ENCODE measurements around the gene VPS37C.
A peak's percentile ranks its signal among the peaks of the same experiment; 100 is the strongest.
"Not testable (repeated sequence)": the region's sequence is repeated elsewhere in the genome, so short reads cannot be mapped to it uniquely, and the experiment has no call there.

Gene VPS37C

DNA sequence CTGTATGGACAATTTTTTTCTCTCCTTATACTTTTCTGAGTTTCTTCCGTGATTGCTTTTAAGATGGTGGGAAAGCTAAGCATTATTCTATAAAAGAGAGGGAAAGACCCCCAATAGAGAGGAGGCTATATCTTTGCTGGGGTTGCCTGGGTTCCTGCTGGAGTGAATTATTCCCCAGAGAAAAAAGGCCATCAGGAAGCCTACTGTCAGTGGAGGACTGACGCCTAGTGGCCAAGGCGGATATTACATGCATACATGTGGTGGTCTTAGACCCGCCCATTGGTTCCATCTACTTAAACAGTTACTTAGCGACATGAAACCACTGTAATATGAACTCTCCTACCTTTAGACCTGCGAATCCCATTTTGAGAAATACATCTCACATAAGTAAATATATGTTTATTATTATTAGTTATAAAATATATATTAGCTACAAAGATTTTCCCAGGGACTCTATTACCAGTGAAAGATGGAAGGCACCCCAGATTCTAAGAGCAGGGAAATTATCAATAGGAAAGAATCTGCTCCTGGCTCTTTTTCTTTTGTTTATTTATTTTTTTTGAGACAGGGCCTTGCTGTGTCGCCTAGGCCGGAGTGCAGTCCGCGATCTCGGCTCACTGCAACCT lies 26.4 kb upstream of the VPS37C start:
- H3K36me3 ChIP-seq (ENCODE audit: insufficient read depth) = no peaks in the 10 kb centered on the region
- no peak overlapping the region for H3K4me3 ChIP-seq (IDR thresholded peaks at IDR 0.05; ENCODE audit: insufficient read depth, low read depth, low read length)
- H2AFZ ChIP-seq (ENCODE audit: low read depth) = no peak overlapping the region
- H3K27ac ChIP-seq = no peak overlapping the region
- H3K4me2 ChIP-seq = no peak overlapping the region
- H3K4me1 ChIP-seq (ENCODE audit: low read depth, poor library complexity, severe bottlenecking) = no peaks in the 10 kb centered on the region
- H3K79me2 ChIP-seq (ENCODE audit: insufficient read depth, low read depth) = no peaks in the 10 kb centered on the region
- H4K20me1 ChIP-seq (ENCODE audit: insufficient read depth) = no peaks in the 10 kb centered on the region
- H3K9ac ChIP-seq = no peak overlapping the region
- TF ChIP-seq, protein P1, sequence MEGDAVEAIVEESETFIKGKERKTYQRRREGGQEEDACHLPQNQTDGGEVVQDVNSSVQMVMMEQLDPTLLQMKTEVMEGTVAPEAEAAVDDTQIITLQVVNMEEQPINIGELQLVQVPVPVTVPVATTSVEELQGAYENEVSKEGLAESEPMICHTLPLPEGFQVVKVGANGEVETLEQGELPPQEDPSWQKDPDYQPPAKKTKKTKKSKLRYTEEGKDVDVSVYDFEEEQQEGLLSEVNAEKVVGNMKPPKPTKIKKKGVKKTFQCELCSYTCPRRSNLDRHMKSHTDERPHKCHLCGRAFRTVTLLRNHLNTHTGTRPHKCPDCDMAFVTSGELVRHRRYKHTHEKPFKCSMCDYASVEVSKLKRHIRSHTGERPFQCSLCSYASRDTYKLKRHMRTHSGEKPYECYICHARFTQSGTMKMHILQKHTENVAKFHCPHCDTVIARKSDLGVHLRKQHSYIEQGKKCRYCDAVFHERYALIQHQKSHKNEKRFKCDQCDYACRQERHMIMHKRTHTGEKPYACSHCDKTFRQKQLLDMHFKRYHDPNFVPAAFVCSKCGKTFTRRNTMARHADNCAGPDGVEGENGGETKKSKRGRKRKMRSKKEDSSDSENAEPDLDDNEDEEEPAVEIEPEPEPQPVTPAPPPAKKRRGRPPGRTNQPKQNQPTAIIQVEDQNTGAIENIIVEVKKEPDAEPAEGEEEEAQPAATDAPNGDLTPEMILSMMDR (conservative IDR thresholded peaks at IDR 0.05; ENCODE audit: low read depth, low read length) = peak; percentile 91
- H3K27me3 ChIP-seq (ENCODE audit: insufficient read depth, low read depth) = no peaks in the 10 kb centered on the region; the same call in 1 of the 2 replicates

DNA sequence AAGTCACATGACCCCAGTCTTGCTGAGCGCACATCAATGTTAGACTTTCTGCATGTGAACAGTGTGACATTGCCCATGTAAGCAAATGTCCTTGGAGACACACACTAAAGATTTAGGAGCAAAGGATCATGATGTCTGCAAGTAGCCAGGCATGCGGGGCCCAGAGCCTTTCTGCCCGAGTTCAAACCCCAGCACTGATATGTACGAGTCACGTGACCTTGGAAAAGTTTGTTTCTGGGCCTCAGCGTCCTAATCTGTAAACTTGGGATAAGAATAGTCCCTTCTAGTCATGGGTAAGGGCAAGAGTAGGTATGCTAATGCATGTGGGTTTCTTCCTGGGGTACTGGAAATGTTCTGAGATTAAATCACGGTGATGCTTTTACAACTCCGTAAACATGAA lies 25.3 kb upstream of the VPS37C start:
- Histone ChIP-seq H3K27me3 (ENCODE audit: insufficient read depth, low read depth) (no peaks in the 10 kb centered on the region; the same call in 1 of the 2 replicates), H3K27ac (no peak overlapping the region)
- TF ChIP-seq, protein P1 (conservative IDR thresholded peaks at IDR 0.05; ENCODE audit: low read depth, low read length) = no peak

DNA sequence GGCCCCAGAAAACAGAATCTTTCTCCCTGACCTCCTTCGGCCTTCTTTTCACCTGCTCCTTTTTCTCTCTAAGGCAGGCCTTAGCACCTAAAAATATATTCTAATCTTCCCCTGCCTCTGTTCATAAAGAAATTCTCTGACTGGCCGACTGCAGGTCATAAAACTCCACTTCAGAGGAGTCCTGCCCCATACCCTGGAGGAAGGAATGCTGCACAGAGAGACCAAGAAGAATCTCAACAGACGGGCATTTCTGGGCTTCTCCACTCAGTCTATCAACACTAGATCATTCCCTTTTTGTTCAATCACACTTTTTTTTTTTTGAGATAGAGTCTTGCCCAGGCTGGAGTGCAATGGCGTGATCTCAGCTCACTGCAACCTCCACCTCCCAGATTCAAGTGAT lies 22.4 kb upstream of the VPS37C start:
- Histone ChIP-seq H2AFZ (ENCODE audit: low read depth) (no peak overlapping the region), H3K36me3 (ENCODE audit: insufficient read depth) (no peaks in the 10 kb centered on the region)

More for the DNA sequence above, 25.3 kb upstream of the VPS37C start:
- Histone ChIP-seq H3K4me3 (IDR thresholded peaks at IDR 0.05; ENCODE audit: insufficient read depth, low read depth, low read length) (no peak overlapping the region), H3K4me1 (ENCODE audit: low read depth, poor library complexity, severe bottlenecking) (no peaks in the 10 kb centered on the region), H3K9ac (no peak overlapping the region), H3K4me2 (no peak overlapping the region), H3K79me2 (ENCODE audit: insufficient read depth, low read depth) (no peaks in the 10 kb centered on the region), H2AFZ (ENCODE audit: low read depth) (no peak overlapping the region), H3K36me3 (ENCODE audit: insufficient read depth) (no peaks in the 10 kb centered on the region), H4K20me1 (ENCODE audit: insufficient read depth) (no peaks in the 10 kb centered on the region)

DNA sequence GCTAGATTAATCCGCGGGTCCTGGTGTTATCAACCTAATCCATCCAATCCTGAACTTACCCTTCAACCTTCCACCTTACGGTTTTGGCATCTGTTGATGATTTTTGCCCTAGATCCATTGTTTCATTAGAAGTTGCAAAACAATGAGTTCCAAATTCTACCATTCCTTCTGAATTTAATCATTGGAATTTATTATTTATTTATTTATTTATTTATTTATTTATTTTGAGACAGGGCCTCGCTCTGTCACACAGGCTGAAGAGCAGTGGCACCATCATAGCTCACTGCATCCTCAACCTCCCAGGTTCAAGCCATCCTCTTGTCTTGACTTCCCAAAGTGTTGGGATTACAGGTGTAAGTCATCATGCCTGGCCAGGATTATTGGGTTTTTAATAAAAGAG lies 20.3 kb upstream of the VPS37C start:
- Histone ChIP-seq H3K4me2 (no peak overlapping the region), H3K9ac (no peak overlapping the region), H3K27me3 (ENCODE audit: insufficient read depth, low read depth) (no peaks in the 10 kb centered on the region), H2AFZ (ENCODE audit: low read depth) (no peak overlapping the region), H4K20me1 (ENCODE audit: insufficient read depth) (no peaks in the 10 kb centered on the region), H3K27ac (no peak overlapping the region), H3K4me3 (IDR thresholded peaks at IDR 0.05; ENCODE audit: insufficient read depth, low read depth, low read length) (no peak overlapping the region), H3K79me2 (ENCODE audit: insufficient read depth, low read depth) (no peaks in the 10 kb centered on the region), H3K36me3 (ENCODE audit: insufficient read depth) (no peaks in the 10 kb centered on the region), H3K4me1 (ENCODE audit: low read depth, poor library complexity, severe bottlenecking) (no peaks in the 10 kb centered on the region)
- TF ChIP-seq, protein P1 (conservative IDR thresholded peaks at IDR 0.05; ENCODE audit: low read depth, low read length) = no peak

More for the DNA sequence above, 22.4 kb upstream of the VPS37C start:
- Histone ChIP-seq H3K4me1 (ENCODE audit: low read depth, poor library complexity, severe bottlenecking) (no peaks in the 10 kb centered on the region), H3K27ac (no peak overlapping the region), H3K9ac (no peak overlapping the region), H3K4me3 (IDR thresholded peaks at IDR 0.05; ENCODE audit: insufficient read depth, low read depth, low read length) (no peak overlapping the region), H3K27me3 (ENCODE audit: insufficient read depth, low read depth) (no peaks in the 10 kb centered on the region), H4K20me1 (ENCODE audit: insufficient read depth) (no peaks in the 10 kb centered on the region), H3K4me2 (no peak overlapping the region), H3K79me2 (ENCODE audit: insufficient read depth, low read depth) (no peaks in the 10 kb centered on the region)
- TF ChIP-seq, protein P1 (conservative IDR thresholded peaks at IDR 0.05; ENCODE audit: low read depth, low read length) = no peak

DNA sequence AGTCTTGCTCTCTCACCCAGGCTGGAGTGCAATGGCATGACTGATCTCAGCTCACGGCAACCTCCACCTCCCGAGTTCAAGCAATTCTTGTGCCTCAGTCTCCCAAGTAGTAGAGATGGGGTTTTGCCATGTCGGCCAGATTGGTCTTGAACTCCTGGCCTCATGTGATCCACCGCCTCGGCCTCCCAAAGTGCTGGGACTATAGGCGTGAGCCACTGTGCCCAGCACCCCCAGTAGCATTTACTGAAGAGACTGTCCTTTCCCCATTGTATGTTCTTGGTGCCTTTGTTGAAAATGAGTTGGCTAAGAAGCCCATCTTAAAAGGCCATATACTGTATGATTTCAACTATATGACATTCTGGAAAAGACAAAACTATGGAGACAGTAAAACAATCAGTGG lies 19.0 kb upstream of the VPS37C start:
- not testable (repeated sequence) for H3K9ac ChIP-seq; H3K4me3 ChIP-seq (IDR thresholded peaks at IDR 0.05; ENCODE audit: insufficient read depth, low read depth, low read length); H2AFZ ChIP-seq (ENCODE audit: low read depth); H3K36me3 ChIP-seq (ENCODE audit: insufficient read depth); H4K20me1 ChIP-seq (ENCODE audit: insufficient read depth); H3K27me3 ChIP-seq (ENCODE audit: insufficient read depth, low read depth); H3K4me2 ChIP-seq; H3K4me1 ChIP-seq (ENCODE audit: low read depth, poor library complexity, severe bottlenecking); H3K27ac ChIP-seq; H3K79me2 ChIP-seq (ENCODE audit: insufficient read depth, low read depth)
